Fibroblast of villous mesenchyme (primary cell): Measurements from ENCODE around the gene REPIN1. TPM values are rescaled to one million over a fixed set of nuclear protein-coding genes. Genes with fewer than 3 reads are reported as not detected.

Source experiments
- DNase-seq: peaks from one replicate; pipeline ENCODE4 v3.0.0-alpha.2; 2010; ENCODE audit warnings: low read depth
- H3K4me3 ChIP-seq: 2 replicates; pipeline ENCODE4 v1.5.1; 2011; ENCODE audit warnings: low read depth, mild to moderate bottlenecking, low read length
- total RNA-seq: library from RNA; depleted of rRNA; stranded (reverse); fragments of >200 nt; gene quantifications from 2 replicates; pipeline ENCODE4 v1.2.3, GENCODE V29; 2012
- TF ChIP-seq, protein P1 (sequence below): IDR thresholded peaks from 2 replicates; pipeline ENCODE4 v1.5.1; 2012; ENCODE audit warnings: low read depth, mild to moderate bottlenecking, low read length; ENCODE audit not compliant: insufficient read depth

REPIN1 gene
- total RNA-seq, 1 donor: 98.4 TPM

DNA sequence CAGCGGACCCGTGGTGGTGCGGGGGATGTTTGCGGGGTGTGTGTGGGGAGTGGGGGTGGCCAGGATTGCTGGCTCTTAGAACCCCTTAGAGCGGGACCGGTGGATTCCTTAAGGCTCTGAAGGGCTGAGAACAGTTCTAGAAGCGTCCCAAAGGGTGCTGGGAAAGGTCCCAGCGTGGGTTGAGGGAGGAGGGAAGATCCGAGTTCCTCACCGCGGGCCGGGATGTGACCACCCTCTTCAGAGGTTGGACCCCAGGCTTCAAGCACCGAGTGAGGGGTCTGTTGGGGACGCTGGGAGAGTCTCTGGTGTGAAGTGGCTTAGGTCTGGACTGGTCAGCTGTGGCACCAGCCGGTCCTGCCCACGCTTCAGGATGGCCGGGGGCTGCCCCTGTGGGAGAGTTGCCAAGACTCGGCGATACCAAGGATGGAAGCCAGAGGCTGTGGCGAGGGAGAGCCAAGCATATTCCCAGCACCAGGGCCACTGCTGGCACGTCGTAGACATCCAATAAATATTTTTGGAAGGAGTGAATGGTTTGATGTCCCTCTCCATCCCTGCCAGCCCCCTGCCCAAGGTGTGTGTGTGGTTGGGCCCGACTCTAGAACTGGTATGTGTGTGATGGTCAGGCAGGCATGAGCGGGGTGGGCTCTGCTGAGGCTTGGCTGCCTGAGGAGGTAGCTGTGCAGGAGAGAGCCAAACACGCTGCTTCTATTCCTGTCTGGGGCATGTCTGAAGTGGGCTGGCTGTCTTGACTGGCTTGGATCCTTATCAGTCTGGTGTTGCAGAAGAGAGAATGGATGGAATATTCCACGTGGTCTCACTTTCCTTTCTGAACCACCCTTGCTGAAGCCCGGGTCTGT lies 29.7 kb downstream of the REPIN1 start:
- H3K4me3 ChIP-seq: no peak overlapping the region
- TF ChIP-seq, protein P1, sequence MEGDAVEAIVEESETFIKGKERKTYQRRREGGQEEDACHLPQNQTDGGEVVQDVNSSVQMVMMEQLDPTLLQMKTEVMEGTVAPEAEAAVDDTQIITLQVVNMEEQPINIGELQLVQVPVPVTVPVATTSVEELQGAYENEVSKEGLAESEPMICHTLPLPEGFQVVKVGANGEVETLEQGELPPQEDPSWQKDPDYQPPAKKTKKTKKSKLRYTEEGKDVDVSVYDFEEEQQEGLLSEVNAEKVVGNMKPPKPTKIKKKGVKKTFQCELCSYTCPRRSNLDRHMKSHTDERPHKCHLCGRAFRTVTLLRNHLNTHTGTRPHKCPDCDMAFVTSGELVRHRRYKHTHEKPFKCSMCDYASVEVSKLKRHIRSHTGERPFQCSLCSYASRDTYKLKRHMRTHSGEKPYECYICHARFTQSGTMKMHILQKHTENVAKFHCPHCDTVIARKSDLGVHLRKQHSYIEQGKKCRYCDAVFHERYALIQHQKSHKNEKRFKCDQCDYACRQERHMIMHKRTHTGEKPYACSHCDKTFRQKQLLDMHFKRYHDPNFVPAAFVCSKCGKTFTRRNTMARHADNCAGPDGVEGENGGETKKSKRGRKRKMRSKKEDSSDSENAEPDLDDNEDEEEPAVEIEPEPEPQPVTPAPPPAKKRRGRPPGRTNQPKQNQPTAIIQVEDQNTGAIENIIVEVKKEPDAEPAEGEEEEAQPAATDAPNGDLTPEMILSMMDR: no peak
- DNase-seq: peak; percentile 14

DNA sequence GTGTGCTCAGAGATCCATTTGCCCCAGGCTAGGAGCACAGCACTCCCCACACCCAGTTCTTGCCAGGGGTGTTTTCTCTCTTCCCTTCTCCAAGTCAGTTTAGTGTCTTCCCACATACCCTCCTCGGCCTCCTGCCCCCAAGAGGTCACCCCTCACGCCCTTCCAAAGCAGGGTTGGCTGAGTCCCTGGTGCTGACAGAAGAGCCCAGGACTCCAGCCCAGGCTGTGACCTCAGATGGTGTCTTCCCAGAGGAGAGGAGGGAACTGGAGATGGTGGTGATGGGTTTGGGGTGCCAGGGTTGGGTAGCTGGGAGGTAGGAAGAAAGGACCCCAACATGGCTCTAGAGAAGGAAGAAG lies 30.3 kb downstream of the REPIN1 start:
- TF ChIP-seq, protein P1: no peak
- no peak for DNase-seq
- H3K4me3 ChIP-seq: no peak overlapping the region

- DNase-seq: no peak
- no peak overlapping the region for H3K4me3 ChIP-seq
- TF ChIP-seq, protein P1: no peak
Observed at GRCh38 chr7:150399421-150400007, 30.9 kb downstream of the REPIN1 start.

- TF ChIP-seq, protein P1: no peak
- peak; percentile 69 for DNase-seq
Observed at GRCh38 chr7:150400008-150400787, 31.6 kb downstream of the REPIN1 start.

GRCh38 chr7:150400788-150401423 lies 32.3 kb downstream of the REPIN1 start:
- no peak for DNase-seq
- H3K4me3 ChIP-seq: no peak overlapping the region
- TF ChIP-seq, protein P1: no peak

More at GRCh38 chr7:150400008-150400787, 31.6 kb downstream of the REPIN1 start:
- no peak overlapping the region for H3K4me3 ChIP-seq

- TF ChIP-seq, protein P1: no peak
- DNase-seq: no peak
Observed at GRCh38 chr7:150401424-150401790, 32.8 kb downstream of the REPIN1 start.

More at GRCh38 chr7:150401424-150401790, 32.8 kb downstream of the REPIN1 start:
- no peak overlapping the region for H3K4me3 ChIP-seq
